Hematopoietic multipotent progenitor cell treated with erythropoietin and hydrocortisone succinate and interleukin-3 and kit ligand, for 4 days (in vitro differentiated cells): ENCODE measurements around the gene ELAPOR1.

Experiments
- DNase-seq: peaks from one replicate; pipeline ENCODE4 v3.0.0-alpha.2; 2015

ELAPOR1 gene

GRCh38 chr1:109095631-109096030 lies 18.3 kb upstream of the ELAPOR1 start:
- no peak for DNase-seq

DNA sequence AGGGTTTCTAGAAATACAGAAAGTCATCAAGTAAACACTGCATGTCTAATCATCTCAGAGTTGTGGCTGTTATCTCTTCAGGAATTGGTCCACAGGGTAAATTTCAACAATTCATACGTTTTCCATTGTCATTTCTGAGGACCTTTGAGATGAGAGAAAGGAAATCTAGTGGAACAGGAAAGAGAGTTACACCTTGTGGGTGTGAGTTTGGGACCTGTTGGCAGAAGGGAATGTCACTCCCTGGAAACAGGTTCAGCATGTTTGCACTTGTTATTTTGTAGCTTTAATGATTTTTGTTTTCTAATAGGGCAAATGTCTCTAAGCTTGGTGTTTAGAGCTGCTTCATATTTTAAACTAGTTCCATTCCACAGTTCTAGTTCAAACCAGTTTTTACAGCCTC lies 17.8 kb upstream of the ELAPOR1 start:
- no peak for DNase-seq

DNA sequence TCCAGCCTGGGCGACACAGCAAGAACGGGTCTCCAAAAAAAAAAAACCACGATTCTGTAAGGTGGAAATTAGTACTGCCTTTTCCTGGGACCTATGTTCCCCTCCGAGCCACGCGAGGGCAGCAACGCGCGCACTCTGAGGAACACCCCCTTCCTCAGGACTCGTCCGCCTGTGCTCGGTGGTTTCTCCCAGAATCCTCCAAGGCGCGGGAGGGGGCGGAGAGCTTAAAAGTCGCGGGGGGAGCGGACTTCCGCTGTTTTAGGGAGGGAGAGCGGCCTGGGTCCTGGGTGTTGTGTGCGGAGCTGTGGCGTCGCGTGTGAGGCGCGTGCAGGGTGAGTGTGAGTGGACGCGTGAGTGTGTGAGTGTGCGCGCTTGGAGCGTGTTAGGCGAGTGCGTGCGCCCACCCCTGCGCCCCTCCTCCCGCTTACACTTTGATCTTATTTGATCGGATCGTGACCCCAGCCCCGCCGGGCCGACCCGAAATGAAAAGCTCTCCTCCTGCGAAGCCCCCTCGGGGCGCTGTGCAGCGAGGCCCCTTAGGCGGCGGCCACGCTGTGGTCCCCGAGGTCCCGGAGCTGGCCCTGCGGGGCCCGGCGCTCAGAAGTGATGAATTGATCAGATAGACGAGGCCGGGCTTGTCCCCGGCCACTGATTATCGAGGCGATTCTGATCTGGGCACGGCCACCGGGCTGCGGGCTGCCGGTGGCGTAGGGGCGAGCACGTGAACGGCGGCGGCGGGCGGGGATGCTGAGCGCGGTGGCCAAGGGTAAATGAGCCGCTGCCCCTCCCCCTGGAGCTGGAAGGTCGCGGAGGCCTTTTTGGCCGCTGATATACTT lies 13.8 kb upstream of the ELAPOR1 start:
- DNase-seq, result peak; percentile 99

DNA sequence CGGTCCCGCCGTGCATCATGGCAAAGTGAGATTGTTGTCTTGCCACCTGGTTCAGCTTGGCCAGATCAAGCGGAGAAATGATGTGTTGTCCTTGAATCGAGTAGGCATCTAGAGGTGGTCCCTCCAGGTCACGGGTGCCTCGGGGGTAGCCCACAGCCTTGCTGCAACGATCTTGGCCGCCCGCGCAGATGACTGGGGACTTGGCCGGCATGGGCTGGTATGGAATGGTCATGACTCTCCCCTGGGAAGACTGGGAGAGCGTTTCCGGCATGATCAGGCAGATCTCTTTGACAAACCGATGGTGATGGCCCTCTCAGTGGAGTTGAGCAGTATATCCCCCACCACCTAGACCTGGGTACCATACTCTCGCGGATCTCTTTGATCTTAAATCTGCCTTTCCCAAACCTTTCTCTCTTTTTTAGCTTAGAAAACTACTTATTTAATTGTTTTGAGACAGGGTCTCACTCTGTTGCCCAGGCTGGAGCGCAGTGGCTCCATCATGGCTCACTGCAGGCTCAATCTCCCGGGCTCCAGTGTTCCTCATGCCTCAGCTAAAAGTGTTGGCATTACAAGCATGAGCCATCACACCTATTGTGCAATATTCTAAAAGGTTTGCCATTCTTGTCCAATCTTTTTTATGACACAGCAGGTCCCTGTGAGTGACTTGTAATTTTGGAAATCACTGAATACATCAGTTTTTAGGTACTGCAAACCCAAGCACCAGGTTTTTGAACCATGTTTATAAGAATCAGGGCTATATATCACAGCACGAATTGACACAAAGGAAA lies 9.4 kb upstream of the ELAPOR1 start:
- no peak for DNase-seq

GRCh38 chr1:109105881-109106280 lies 8.0 kb upstream of the ELAPOR1 start:
- no peak for DNase-seq

- no peak for DNase-seq
Observed at GRCh38 chr1:109107785-109108184, 6.1 kb upstream of the ELAPOR1 start.

- no peak for DNase-seq
Observed at GRCh38 chr1:109109906-109110305, 4.0 kb upstream of the ELAPOR1 start.

GRCh38 chr1:109111386-109112055 lies 2.4 kb upstream of the ELAPOR1 start:
- DNase-seq, result peak; percentile 46

DNA sequence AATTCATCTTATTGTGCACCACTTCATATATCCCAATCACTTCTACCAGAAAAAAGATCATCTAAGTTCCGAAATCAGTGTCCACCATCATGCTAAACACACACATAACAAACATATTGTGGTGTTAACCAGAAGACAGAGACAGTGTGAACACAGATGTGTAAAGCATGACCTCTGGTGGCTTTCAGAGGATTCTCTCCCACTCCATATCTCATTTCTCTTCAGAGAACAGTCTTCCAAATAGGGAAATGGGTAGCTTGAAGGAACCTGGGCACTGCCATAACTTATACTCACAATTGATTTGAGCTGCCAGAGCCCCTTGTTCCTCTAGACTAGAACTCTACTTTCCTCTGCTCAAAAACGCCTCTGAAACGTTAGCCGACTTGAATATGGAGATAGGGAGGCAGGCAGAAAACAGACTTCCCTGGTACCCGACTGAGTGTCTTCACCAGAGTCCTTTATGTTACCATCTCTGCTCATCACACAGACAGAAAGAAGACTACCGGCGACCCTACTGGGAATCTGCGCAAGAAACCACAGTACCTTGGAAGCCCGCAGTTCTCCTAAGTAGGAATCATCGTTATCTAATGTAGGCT lies 1.8 kb upstream of the ELAPOR1 start:
- peak; percentile 81 for DNase-seq

GRCh38 chr1:109112652-109113285 lies 1.1 kb upstream of the ELAPOR1 start:
- DNase-seq, result peak; percentile 93

GRCh38 chr1:109114342-109114674 lies 393 bp downstream of the ELAPOR1 start:
- DNase-seq, result no peak

DNA sequence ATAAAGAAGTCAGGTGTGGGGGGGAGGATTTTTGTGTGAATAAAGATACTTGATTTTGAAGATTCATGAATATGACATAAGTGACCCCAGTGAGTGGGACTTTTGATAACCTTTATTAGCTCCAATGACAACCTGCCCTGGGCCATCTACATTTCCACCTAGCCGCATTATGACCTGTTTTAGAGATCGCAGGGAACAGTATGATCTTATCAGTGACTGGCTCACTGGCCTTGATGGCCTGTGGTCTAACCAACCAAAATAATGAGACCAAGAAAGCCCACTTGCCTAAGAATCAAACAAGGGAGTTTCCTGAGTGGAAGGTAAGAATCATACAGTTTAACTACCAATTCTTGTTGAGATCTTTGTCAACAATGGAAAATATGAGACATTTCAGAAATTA lies 1.8 kb downstream of the ELAPOR1 start:
- no peak for DNase-seq

- no peak for DNase-seq
Observed at GRCh38 chr1:109116286-109116685, 2.4 kb downstream of the ELAPOR1 start.

GRCh38 chr1:109118089-109118488 lies 4.2 kb downstream of the ELAPOR1 start:
- DNase-seq, result no peak

DNA sequence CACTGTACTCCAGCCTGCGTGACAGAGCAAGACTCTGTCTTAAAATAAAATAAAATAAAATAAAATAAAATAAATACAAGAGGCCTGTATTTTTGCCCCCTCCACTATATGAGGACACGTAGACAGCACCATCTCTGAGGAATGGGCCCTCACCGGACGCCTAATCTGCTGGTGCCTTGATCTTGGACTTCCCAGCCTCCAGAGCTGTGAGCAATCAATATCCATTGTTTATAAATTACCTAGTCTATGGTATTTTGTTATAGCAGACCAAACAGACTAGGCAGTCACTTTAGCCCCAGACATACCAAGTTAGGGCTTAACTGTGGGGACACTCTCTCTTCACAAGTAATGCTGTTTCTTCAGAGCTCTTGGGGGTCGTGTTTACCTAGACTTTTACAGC lies 6.4 kb downstream of the ELAPOR1 start:
- DNase-seq, result no peak

DNA sequence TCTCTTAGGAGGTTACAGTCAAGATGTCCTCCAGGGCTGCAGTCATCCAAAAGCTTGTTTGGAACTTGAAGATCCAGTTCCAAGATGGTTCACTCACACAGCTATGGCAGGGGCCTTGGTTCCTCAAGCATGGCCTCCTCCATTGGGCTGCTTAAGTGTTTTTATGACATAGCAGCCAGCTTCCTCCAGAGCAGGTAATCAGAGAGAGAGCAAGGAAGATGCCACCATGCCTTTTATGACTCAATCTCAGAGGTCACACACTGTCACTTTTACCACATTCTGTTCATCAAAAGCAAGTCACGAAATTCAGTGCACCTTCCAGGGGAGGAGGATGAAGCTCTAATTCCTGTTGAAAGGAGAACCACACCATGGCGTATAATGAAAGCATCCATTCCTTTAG lies 17.1 kb downstream of the ELAPOR1 start:
- no peak for DNase-seq

- peak; percentile 41 for DNase-seq
Observed at GRCh38 chr1:109131800-109132199, 17.9 kb downstream of the ELAPOR1 start.

- DNase-seq, result no peak
Observed at GRCh38 chr1:109133002-109133706, 19.2 kb downstream of the ELAPOR1 start.

GRCh38 chr1:109133815-109134214 lies 19.9 kb downstream of the ELAPOR1 start:
- DNase-seq, result peak; percentile 67

DNA sequence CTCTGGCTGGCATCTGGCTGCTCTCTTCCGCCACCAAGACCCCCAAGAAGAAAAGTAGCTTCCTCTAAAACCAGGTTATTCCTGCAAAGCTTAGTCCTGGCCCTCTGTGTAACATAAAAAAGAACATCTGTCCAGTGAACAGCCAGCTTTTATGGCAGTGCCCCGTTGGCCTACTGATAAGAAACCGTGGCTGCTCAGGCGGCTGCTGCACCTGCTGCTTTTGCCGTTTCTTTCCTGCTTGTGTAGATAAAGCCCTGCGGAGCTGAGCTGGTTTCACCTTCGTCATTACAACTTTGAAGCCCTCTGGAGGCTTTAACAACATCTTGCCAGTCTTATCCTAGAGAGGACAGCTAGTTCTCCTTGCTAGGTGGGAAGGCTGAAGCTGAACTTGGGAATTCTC lies 20.5 kb downstream of the ELAPOR1 start:
- peak; percentile 95 for DNase-seq

- DNase-seq, result no peak
Observed at GRCh38 chr1:109135940-109136339, 22.0 kb downstream of the ELAPOR1 start.

- DNase-seq, result no peak
Observed at GRCh38 chr1:109136766-109137165, 22.9 kb downstream of the ELAPOR1 start.
